CMK (cell line): ENCODE measurements around the gene COL5A1.

Experiments
- DNase-seq: peaks from one replicate; pipeline ENCODE4 v3.0.0-alpha.2; 2010; ENCODE audit warnings: low read depth

Gene COL5A1

GRCh38 chr9:134728801-134729495, 87.3 kb downstream of the COL5A1 start:
- no peak for DNase-seq

GRCh38 chr9:134730011-134730760, 88.6 kb downstream of the COL5A1 start:
- no peak for DNase-seq

GRCh38 chr9:134730761-134731496, 89.3 kb downstream of the COL5A1 start:
- no peak for DNase-seq

GRCh38 chr9:134731497-134732391, 90.1 kb downstream of the COL5A1 start:
- DNase-seq = no peak

- DNase-seq = no peak
Measured at GRCh38 chr9:134732392-134733110, 90.9 kb downstream of the COL5A1 start.

GRCh38 chr9:134733480-134734232, 92.1 kb downstream of the COL5A1 start:
- DNase-seq = no peak

GRCh38 chr9:134734270-134734669, 92.7 kb downstream of the COL5A1 start:
- no peak for DNase-seq

GRCh38 chr9:134735441-134736175, 94.0 kb downstream of the COL5A1 start:
- DNase-seq = no peak

GRCh38 chr9:134736791-134737497, 95.3 kb downstream of the COL5A1 start:
- no peak for DNase-seq

GRCh38 chr9:134737842-134738580, 96.4 kb downstream of the COL5A1 start:
- DNase-seq = no peak

- DNase-seq = peak; percentile 18
Measured at GRCh38 chr9:134738869-134739659, 97.5 kb downstream of the COL5A1 start.

GRCh38 chr9:134739660-134739968, 98.0 kb downstream of the COL5A1 start:
- no peak for DNase-seq

GRCh38 chr9:134740071-134740470, 98.5 kb downstream of the COL5A1 start:
- DNase-seq = no peak

- no peak for DNase-seq
Measured at GRCh38 chr9:134741846-134742245, 100.2 kb downstream of the COL5A1 start.

GRCh38 chr9:134742822-134743535, 101.4 kb downstream of the COL5A1 start:
- no peak for DNase-seq

- DNase-seq = no peak
Measured at GRCh38 chr9:134743853-134744252, 102.2 kb downstream of the COL5A1 start.
